Measurements from ENCODE around the gene BAHCC1.
"Not testable (repeated sequence)": the region's sequence is repeated elsewhere in the genome, so short reads cannot be mapped to it uniquely, and the experiment has no call there.

Gene BAHCC1

GRCh38 chr17:81411305-81411704 lies 16.0 kb downstream of the BAHCC1 start:
- DNase-seq (ENCODE audit: low spot score): no peak
- FAIRE-seq: no peak

GRCh38 chr17:81412490-81413093 lies 17.3 kb downstream of the BAHCC1 start:
- DNase-seq (ENCODE audit: low spot score): peak; percentile 58
- FAIRE-seq: no peak

GRCh38 chr17:81413497-81414135 lies 18.4 kb downstream of the BAHCC1 start:
- peak; percentile 84 for FAIRE-seq

GRCh38 chr17:81414756-81415516 lies 19.7 kb downstream of the BAHCC1 start:
- DNase-seq (ENCODE audit: low spot score) (no peak), FAIRE-seq (no peak)

More at GRCh38 chr17:81413497-81414135, 18.4 kb downstream of the BAHCC1 start:
- DNase-seq (ENCODE audit: low spot score): no peak

- no peak for DNase-seq (ENCODE audit: low spot score)
- no peak for FAIRE-seq
Measured at GRCh38 chr17:81415681-81416080, 20.4 kb downstream of the BAHCC1 start.

GRCh38 chr17:81416612-81417011 lies 21.4 kb downstream of the BAHCC1 start:
- FAIRE-seq (no peak), DNase-seq (ENCODE audit: low spot score) (no peak)

- DNase-seq (ENCODE audit: low spot score) (peak; percentile 73), FAIRE-seq (peak; percentile 32)
Measured at GRCh38 chr17:81417049-81417878, 22.0 kb downstream of the BAHCC1 start.

- FAIRE-seq (no peak), DNase-seq (ENCODE audit: low spot score) (no peak)
Measured at GRCh38 chr17:81417879-81418709, 22.8 kb downstream of the BAHCC1 start.

- FAIRE-seq: peak; percentile 99
- peak; percentile 47 for DNase-seq (ENCODE audit: low spot score)
Measured at GRCh38 chr17:81418710-81419318, 23.6 kb downstream of the BAHCC1 start.

GRCh38 chr17:81419319-81419885 lies 24.1 kb downstream of the BAHCC1 start:
- no peak for FAIRE-seq
- DNase-seq (ENCODE audit: low spot score): peak; percentile 96

- FAIRE-seq (peak; percentile 86), DNase-seq (ENCODE audit: low spot score) (no peak)
Measured at GRCh38 chr17:81419886-81420768, 24.9 kb downstream of the BAHCC1 start.

- no peak for DNase-seq (ENCODE audit: low spot score)
- no peak for FAIRE-seq
Measured at GRCh38 chr17:81420769-81421462, 25.7 kb downstream of the BAHCC1 start.

GRCh38 chr17:81422776-81423697 lies 27.8 kb downstream of the BAHCC1 start:
- peak; percentile 95 for DNase-seq (ENCODE audit: low spot score)
- peak; percentile 94 for FAIRE-seq

GRCh38 chr17:81423698-81424071 lies 28.4 kb downstream of the BAHCC1 start:
- no peak for DNase-seq (ENCODE audit: low spot score)
- no peak for FAIRE-seq

- FAIRE-seq: no peak
- no peak for DNase-seq (ENCODE audit: low spot score)
Measured at GRCh38 chr17:81424151-81425017, 29.1 kb downstream of the BAHCC1 start.

- FAIRE-seq; DNase-seq (ENCODE audit: low spot score): not testable (repeated sequence)
Measured at GRCh38 chr17:81425041-81425440, 29.8 kb downstream of the BAHCC1 start.
